Fibroblast of mammary gland (primary cell): Measurements from ENCODE around the gene WDR48.

Source experiments
- DNase-seq: peaks from one replicate; pipeline ENCODE4 v3.0.0-alpha.2; 2010; ENCODE audit warnings: low read depth
- H3K4me3 ChIP-seq: 2 replicates; pipeline ENCODE4 v1.5.1; 2011; ENCODE audit warnings: low read depth, mild to moderate bottlenecking, low read length, moderate library complexity; ENCODE audit not compliant: control insufficient read depth
- CTCF ChIP-seq: conservative IDR thresholded peaks from 2 replicates; pipeline ENCODE4 v1.5.1; 2011; ENCODE audit warnings: low read depth, low read length, inconsistent platforms; ENCODE audit not compliant: control insufficient read depth, insufficient read depth

WDR48 gene

GRCh38 chr3:39109086-39109485 is 57.3 kb downstream of the WDR48 start:
- H3K4me3 ChIP-seq = no peak overlapping the region
- no peak for DNase-seq
- TF ChIP-seq CTCF = no peak

- DNase-seq = no peak
- TF ChIP-seq CTCF = no peak
- H3K4me3 ChIP-seq = no peak overlapping the region
Observed at GRCh38 chr3:39110041-39110639, 58.3 kb downstream of the WDR48 start.

- no peak for DNase-seq
- H3K4me3 ChIP-seq = no peak overlapping the region
- TF ChIP-seq CTCF = no peak
Observed at GRCh38 chr3:39112113-39112512, 60.3 kb downstream of the WDR48 start.

GRCh38 chr3:39112535-39112934 is 60.7 kb downstream of the WDR48 start:
- H3K4me3 ChIP-seq = no peak overlapping the region
- no peak for DNase-seq
- TF ChIP-seq CTCF = no peak

GRCh38 chr3:39113291-39113690 is 61.5 kb downstream of the WDR48 start:
- no peak for TF ChIP-seq CTCF
- no peak overlapping the region for H3K4me3 ChIP-seq
- DNase-seq = no peak

- no peak for TF ChIP-seq CTCF
- no peak overlapping the region for H3K4me3 ChIP-seq
Observed at GRCh38 chr3:39114456-39114855, 62.6 kb downstream of the WDR48 start.

GRCh38 chr3:39115870-39116269 is 64.1 kb downstream of the WDR48 start:
- H3K4me3 ChIP-seq = no peak overlapping the region
- no peak for TF ChIP-seq CTCF
- no peak for DNase-seq

More at GRCh38 chr3:39114456-39114855, 62.6 kb downstream of the WDR48 start:
- no peak for DNase-seq
